ENCODE measurements around the gene SCYL2. TPM values are rescaled to one million over a fixed set of nuclear protein-coding genes. Genes with fewer than 3 reads are reported as not detected.
"Not testable (repeated sequence)": the region's sequence is repeated elsewhere in the genome, so short reads cannot be mapped to it uniquely, and the experiment has no call there.

Gene SCYL2
- total and polyA plus RNA-seq, 2 experiments from 2014 or later = 15.0 to 57.5 TPM

- TF ChIP-seq, protein P1, sequence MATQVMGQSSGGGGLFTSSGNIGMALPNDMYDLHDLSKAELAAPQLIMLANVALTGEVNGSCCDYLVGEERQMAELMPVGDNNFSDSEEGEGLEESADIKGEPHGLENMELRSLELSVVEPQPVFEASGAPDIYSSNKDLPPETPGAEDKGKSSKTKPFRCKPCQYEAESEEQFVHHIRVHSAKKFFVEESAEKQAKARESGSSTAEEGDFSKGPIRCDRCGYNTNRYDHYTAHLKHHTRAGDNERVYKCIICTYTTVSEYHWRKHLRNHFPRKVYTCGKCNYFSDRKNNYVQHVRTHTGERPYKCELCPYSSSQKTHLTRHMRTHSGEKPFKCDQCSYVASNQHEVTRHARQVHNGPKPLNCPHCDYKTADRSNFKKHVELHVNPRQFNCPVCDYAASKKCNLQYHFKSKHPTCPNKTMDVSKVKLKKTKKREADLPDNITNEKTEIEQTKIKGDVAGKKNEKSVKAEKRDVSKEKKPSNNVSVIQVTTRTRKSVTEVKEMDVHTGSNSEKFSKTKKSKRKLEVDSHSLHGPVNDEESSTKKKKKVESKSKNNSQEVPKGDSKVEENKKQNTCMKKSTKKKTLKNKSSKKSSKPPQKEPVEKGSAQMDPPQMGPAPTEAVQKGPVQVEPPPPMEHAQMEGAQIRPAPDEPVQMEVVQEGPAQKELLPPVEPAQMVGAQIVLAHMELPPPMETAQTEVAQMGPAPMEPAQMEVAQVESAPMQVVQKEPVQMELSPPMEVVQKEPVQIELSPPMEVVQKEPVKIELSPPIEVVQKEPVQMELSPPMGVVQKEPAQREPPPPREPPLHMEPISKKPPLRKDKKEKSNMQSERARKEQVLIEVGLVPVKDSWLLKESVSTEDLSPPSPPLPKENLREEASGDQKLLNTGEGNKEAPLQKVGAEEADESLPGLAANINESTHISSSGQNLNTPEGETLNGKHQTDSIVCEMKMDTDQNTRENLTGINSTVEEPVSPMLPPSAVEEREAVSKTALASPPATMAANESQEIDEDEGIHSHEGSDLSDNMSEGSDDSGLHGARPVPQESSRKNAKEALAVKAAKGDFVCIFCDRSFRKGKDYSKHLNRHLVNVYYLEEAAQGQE (IDR thresholded peaks at IDR 0.05; ENCODE audit: unreplicated experiment) = no peak
- TF ChIP-seq EZH2 (IDR thresholded peaks at IDR 0.05; ENCODE audit: low read depth, unreplicated experiment) (no peak), NANOG (IDR thresholded peaks at IDR 0.05; ENCODE audit: borderline replicate concordance) (no peak), CTCF (conservative IDR thresholded peaks at IDR 0.05; ENCODE audit: low read depth in 2 of 2) (no peak)
Observed at GRCh38 chr12:100219328-100220109, 47.5 kb upstream of the SCYL2 start (continued).

GRCh38 chr12:100221523-100221922 is 45.5 kb upstream of the SCYL2 start:
- Histone ChIP-seq H3K27ac (ENCODE audit: low read depth) (no peak overlapping the region), H3K79me2 (replicated peaks; ENCODE audit: insufficient read depth) (no peaks in the 10 kb centered on the region), H3K27me3 (ENCODE audit: insufficient read depth) (no peaks in the 10 kb centered on the region), H3K4me1 (ENCODE audit: insufficient read depth) (no peaks in the 10 kb centered on the region), H4K20me1 (replicated peaks; ENCODE audit: insufficient read depth) (no peaks in the 10 kb centered on the region; the same call in 1 of the 2 replicates), H3K4me3 (no peak overlapping the region), H3K9me2 (ENCODE audit: insufficient read depth) (no peaks in the 10 kb centered on the region), H3F3A (replicated peaks; ENCODE audit: low read depth) (0 out of 2 replicates have a peak, but pooled peaks cover 2% of the 10 kb centered on the region), H3K36me3 (ENCODE audit: insufficient read depth) (peaks cover 27% of the 10 kb centered on the region; the same call in 1 of the 2 replicates), H2AFZ (no peak overlapping the region), H3K4me2 (no peak overlapping the region)
- Mint-ChIP-seq H3K4me3 (no peak overlapping the region), H3K27me3 (ENCODE audit: insufficient read depth, low read depth, poor library complexity) (no peaks in the 10 kb centered on the region), H3K36me3 (ENCODE audit: low read depth) (peaks cover 34% of the 10 kb centered on the region; the same call in 2 of the 3 replicates), H3K27ac (no peak overlapping the region), H3K4me1 (no peaks in the 10 kb centered on the region), H3K9me3 (no peaks in the 10 kb centered on the region)
- DNase-seq (ENCODE audit: low spot score) (no peak), ATAC-seq (no peak)
- TF ChIP-seq, protein P2, sequence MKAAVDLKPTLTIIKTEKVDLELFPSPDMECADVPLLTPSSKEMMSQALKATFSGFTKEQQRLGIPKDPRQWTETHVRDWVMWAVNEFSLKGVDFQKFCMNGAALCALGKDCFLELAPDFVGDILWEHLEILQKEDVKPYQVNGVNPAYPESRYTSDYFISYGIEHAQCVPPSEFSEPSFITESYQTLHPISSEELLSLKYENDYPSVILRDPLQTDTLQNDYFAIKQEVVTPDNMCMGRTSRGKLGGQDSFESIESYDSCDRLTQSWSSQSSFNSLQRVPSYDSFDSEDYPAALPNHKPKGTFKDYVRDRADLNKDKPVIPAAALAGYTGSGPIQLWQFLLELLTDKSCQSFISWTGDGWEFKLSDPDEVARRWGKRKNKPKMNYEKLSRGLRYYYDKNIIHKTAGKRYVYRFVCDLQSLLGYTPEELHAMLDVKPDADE (IDR thresholded peaks at IDR 0.05) = no peak

DNA sequence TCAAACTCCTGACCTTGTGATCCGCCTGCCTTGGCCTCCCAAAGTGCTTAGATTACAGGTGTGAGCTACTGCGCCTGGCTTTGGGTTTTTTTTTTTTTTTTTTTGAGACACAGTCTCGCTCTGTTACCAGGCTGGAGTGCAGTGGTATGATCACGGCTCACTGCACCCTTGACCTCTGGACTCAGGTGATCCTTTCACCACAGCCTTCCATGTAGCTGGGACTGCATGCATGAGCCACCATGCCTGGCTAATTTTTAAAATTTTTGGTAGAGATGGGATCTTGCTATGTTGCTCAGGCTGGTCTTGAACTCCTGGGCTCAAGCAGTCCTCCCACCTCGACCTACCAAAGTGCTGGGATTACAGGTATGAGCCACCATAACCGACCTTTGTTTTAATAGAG is 44.8 kb upstream of the SCYL2 start:
- H3K27me3 ChIP-seq (ENCODE audit: insufficient read depth); ATAC-seq; H3K4me1 Mint-ChIP-seq; H2AFZ ChIP-seq; H3K27ac ChIP-seq (ENCODE audit: low read depth); H3K27ac Mint-ChIP-seq; H3K4me2 ChIP-seq; H3K79me2 ChIP-seq (replicated peaks; ENCODE audit: insufficient read depth); H3F3A ChIP-seq (replicated peaks; ENCODE audit: low read depth); H4K20me1 ChIP-seq (replicated peaks; ENCODE audit: insufficient read depth); H3K9me3 Mint-ChIP-seq; H3K4me3 ChIP-seq; H3K9me2 ChIP-seq (ENCODE audit: insufficient read depth); H3K4me1 ChIP-seq (ENCODE audit: insufficient read depth); H3K27me3 Mint-ChIP-seq (ENCODE audit: insufficient read depth, low read depth, poor library complexity); H3K4me3 Mint-ChIP-seq; DNase-seq (ENCODE audit: low spot score): not testable (repeated sequence)
- peaks cover 27% of the 10 kb centered on the region; the same call in 1 of the 2 replicates for H3K36me3 ChIP-seq (ENCODE audit: insufficient read depth)
- peaks cover 34% of the 10 kb centered on the region; the same call in 2 of the 3 replicates for H3K36me3 Mint-ChIP-seq (ENCODE audit: low read depth)

Data from GM23338 (cell line).